HG02938 (cell line): ENCODE data around the gene EXD2.

ENCODE experiments used
- ATAC-seq: cut with Tn5 transposase; IDR thresholded peaks from one replicate; pipeline ENCODE4 v1.9.1; 2021; ENCODE audit warnings: mild to moderate bottlenecking, moderate library complexity; ENCODE audit not compliant: unreplicated experiment

EXD2 gene

DNA sequence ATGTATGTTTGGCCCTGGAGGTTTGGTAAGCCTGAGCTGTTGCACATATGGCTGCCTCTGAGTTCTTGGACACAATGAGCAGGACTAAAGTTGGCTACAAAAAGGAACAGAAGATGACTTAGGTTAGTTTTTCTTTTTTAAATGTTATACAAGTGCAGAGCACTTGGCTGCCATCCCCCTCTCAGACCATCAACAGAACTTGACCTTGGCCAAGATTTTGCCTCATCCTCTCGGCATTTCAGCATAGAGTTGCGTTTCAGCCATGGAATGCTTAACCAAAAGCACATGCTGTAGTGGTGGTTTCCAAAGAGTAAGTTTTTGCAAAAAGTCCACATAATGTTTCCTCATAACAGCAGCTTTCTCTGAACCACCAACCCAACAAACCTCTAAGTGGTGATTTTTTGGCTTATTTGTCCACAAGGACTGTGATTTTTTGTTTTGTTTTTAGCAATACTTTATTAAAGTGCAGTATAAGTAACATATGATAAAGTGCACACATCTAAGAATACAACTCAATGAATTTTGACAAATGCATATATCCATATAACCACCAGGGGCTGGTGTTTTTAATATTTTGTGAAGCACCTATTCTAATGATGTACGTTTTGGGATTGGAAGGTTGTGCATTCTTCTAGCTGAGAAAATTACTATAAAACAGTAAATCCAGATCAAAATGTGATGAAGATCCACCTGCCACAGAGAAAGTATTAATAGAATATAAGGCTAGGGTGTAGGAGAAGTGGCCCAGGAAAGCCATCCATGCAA is 56.6 kb downstream of the EXD2 start:
- ATAC-seq, result no peak

DNA sequence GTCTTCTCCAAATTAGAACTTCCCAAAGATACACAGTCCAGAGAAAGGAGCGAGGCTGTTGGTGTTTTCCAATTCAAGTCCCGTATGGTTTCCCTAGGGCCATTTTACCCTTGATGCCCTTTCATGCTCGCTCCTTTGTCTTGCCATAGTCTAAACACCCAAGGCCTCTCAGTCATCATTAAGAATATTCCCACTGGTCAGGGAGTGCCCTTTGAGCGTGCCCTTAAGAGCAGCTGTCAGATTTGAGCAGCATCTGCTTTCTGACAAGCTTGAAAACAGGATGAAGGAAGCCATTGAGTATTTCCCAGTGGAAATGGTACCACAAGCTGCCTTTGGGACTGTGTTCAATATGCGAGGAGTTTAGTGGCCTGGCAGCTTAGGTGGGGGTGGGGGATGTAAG is 58.3 kb downstream of the EXD2 start:
- ATAC-seq, result no peak

DNA sequence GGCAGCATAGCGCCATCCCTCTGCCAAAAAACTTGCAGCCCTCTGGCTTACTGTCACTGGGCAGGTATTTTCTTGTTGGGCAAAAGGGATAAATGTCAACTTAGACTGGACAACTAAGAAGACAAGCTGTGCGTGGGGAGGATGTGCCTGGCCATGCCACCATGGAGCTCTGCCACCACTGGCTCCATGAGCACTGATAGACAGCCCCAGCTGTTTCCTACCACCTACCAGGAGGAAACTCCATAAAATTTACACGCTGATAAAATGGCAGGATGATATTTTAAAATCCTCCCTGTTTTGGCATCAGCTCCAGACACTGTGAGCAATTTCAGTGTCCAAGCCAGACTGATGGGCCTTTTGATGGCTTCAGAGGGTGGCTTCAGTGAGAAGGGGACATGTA is 61.6 kb downstream of the EXD2 start:
- no peak for ATAC-seq

DNA sequence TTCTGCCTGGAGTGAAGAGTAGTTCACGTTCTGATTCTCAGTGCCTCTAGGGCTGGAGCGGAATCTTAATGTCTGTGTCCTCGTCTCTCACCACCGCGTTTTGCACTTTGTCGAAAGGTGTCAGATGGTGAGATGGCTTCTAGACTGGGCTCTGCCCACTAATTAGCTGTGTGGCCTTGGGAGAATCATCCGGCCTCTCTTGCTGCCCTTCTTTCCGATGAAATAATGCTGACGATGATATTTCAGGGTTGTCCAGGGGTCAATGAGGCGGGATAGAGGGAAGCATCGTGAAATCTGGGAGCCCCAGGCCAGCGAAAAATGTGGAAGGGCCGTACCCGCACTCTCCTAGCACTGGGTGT is 67.8 kb downstream of the EXD2 start:
- no peak for ATAC-seq

DNA sequence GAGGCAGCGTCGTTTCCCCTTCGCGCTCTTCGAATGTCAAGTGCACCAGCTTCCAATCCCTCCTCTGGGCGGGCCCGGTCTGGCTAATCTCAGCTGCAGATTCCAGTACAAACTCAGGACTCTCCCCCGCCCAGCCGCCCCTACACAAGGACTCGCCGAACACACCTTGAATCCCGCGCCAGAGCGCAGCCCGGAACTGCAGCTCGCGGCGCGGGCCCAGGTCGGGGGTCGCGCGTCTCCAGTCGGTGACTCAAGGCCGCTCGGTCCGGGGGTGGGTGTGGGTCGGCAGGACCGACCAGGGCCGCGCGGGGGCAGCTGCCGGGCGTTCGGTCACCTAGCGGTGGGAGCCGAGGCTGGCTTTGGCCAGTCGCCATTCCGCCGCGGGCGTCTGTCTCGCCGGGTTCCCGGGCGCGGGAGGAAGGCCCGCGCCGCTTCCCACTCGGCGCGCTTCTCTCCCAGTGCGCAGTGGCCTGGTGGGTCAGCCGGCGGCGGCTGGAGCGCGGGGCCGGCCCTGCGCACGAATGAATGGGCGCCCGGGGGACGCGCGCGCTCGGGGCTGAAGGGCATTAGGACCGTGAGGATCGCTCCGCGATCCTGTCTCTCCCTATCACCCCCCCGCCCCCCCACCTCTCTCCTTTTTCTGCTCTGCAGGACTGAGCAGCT is 68.4 kb downstream of the EXD2 start, which contains the start of gene GALNT16:
Gene GALNT16 (plus strand): TSS at position 632 of the 663 bp plus-strand sequence. CDS start 133 bp downstream, outside the sequence.
- ATAC-seq, result no peak

DNA sequence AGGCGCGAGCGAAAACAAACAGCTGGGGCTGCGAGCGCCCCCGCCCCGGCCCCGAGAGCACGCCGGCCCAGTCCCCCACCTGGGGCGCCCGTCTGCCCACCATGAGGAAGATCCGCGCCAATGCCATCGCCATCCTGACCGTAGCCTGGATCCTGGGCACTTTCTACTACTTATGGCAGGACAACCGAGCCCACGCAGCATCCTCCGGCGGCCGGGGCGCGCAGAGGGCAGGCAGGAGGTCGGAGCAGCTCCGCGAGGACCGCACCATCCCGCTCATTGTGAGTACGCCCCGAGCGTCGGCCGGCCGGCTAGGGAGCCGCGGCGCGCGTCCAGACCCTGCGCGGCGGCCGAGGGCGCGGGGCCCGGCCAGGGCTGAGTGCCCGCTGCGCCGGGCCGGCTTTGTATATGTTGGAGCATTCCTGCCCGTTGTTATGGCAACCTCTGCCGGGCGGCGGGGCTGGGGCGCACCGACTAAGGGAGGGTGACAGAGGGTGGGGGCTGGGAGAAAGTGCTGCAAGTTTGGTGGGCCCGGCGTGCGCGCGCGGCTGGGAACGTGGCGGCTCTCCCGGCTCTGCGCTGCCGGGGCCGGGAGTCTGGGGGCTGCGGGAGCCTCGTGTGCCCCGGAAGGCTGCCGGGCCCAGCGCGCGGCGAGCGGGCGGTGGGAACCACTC is 69.0 kb downstream of the EXD2 start:
- ATAC-seq, result no peak

DNA sequence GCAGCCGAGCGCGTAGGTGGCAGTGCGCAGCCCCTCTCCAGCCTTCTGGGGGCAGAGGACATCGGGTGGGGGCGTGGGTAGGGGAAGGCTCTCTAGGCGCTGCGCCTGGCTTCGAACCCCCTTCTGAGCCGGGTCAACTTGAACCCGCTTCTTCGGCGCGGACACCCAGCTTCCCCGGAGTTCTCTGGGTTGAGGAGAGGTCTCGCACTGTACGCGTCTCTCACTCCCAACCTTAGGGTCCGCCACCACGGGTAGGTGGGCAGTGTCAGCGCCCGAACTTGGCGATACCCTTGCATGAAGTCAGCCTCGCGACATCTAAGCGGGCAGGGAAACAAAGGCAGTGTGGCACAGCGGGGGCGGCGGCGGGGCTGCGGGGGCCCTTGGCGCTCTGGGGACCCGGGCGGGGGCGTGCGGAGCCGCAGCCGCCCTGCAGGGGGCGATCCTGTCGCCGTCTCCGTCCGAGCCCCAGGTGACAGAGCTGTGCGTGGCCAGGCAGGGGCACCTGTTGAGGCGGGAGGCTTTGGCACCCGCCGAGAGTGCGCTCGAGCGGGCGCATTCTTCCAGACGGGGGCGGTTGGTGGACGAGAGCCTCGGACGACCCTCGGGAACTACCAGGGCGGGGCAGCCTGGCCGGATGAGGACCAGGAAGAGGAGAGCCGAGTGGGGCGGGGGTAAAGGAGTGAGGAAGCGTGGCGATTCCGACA is 69.7 kb downstream of the EXD2 start:
- ATAC-seq, result no peak

DNA sequence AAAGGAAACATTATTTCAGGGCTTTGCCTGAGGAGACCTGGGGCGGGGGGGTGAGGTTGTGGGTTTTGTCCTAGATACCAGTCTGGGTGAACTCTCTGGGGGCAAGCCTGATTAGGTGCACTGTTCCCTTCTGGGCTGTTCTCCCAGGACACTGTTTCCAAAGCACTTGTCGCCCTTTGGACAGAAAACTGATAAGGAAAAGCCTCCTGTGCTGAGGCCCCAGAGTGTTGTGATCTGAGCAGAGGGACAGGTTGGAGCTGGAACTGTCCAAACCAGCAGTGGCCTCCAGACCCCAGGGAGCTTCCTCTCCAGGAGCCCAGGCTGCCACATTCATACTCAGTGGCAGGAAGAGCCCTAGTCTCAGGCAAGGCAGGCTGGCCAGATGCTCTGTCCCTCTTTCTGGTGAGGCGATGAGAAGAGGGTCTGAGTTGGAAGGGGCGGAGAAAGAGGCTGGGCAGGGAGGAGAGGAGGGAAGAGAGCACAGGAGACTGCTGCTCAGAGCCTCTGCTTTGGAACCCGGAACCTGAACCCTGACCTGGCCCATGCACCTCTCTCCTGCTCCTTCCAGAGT is 70.5 kb downstream of the EXD2 start:
- no peak for ATAC-seq

DNA sequence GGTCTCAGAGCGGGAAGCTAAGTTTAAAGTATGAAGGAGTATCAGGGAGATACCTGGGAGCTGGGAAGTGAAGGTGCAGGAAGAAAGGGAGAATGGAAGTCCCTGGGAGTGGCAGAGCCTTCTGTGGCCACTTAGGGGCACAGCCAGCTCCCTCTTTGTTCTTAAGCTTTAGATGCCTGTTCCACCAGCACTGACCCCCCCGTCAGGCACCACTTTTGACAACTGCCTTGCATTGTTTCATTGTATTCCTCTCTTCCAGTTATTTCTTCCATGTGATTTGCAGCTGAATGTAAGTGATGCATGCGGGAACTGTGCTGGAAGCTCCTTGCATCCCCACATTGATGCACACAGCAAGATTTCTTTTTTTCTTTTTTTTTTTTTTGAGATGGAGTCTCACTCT is 71.2 kb downstream of the EXD2 start:
- no peak for ATAC-seq

DNA sequence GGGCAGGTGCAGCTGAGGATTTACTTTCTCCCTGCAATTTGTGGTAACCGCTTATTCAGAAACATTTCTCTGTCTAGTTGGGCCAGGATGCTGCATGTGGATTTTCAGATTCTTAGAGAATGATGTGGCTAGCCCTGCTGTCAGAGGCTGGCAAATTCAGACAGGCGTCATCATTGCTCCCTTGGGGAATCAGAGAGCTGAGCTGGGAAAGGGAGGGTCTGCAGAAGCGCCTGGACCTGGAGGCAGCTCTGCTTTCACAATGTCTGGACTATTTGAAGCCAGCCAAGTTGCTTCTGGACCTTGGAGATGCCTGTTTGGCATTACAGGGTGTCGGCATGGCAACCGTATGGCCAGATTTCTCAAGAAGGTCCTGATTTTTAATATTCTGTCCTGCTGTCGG is 72.1 kb downstream of the EXD2 start:
- ATAC-seq, result no peak

DNA sequence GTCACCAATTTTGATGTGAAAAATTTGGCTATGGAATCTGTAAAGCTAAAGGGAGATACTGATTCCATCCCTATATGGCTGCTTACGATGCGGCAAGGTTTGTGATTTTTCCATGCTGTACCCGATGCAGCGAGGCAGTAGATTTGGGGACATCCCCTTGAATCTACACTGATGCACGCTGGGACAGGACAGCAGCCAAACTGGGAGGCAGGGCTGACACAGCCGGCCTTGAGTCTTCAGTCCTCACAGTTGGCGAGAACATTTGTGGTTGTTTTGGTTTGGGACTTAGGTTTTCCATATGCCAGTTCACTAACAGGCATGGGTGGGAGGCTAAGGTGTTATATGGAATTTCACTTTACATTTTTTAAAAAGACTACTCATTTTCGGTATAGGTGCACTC is 72.5 kb downstream of the EXD2 start:
- no peak for ATAC-seq

DNA sequence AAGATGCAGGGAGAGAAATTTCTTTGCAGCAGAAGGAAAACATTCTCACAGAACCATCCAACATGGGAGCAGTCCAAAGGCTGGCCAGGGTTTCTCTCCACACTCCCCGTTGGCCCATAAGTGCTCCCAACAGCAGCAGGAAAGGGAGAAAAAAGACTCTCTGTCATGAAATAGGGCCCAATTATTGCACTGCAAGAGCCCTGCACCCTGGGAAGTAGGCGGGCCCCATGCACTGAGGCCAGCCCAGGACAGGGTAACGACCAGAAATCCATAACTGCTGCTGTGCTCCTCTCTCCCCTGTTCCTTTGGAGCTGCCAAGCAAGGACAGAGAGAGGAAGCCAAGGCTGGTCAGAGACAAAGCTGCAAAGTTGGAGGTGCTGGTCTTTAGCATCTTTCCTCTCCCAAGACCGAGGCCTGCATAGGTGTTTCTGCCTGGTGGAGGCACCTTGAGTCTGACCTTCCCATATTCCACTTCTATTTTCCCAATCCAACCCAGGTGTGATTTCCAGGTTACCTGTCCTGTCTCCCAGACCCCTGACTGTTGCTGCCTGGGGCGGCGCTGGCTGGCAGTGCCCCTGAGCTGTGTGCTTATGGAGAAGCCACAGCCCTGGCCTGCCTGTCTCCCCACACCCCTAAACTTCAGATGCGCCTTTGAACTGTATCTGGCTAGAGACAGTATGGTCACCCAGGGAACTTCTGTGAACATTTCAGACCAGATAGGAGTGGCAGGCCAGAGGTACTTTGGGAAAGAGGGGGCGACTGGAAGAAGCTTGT is 75.5 kb downstream of the EXD2 start:
- no peak for ATAC-seq

DNA sequence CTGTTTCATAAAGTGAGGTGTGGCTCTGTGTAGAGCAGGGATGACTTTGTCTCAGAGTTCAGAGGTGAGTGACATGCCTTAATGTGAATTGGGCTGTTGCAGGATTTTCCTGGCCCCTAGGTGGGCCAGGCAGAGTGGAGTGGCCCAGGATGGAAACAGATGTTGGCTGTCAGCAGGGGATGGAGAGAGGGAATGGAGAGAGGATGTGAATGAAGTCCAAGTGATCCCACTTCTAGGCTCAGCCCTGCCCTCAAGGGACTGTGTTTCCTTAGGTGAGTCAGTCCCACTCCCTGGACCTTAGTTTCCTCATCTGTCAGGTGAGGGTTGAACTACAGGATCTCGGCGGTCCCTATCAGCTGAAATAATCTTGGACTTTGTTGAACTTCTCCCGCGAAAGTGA is 76.2 kb downstream of the EXD2 start:
- no peak for ATAC-seq

DNA sequence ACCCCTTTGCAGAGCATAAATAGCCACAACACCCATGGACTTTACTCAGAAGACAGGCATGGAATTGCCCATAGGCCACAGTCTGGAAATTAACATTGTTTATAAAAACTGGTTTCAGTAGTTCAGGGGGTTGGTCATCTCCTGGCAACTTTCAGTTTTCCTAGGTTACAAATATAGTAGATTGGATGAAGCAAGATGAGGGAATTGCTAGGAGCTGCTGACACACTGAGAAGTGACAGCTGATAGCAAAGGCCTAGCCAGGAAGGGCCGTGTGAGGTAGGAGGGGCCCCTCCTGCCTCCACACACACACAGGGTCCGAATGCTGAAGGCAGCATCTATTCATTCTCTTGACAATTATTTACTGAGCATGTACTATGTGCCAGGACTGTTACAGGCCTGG is 76.9 kb downstream of the EXD2 start:
- ATAC-seq, result no peak

DNA sequence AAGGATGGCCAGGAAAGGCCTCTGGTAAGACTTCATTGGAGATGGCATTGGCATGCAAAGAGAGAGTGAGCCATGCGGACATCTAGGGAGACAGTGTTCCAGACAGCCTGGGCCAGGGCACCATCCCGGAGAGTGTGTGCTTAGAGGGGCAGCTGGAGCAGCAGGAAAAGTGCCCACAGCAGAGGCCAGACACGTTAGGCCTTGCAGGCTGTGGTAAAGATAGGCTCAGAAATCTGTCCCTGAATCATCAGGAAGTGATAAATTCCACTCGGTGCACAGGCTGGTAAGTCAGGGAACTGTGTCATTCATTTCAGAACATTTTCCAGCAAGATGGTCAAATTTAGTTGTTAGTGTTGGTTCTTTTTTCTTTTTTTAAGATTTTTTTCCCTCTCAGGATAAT is 77.5 kb downstream of the EXD2 start:
- no peak for ATAC-seq

DNA sequence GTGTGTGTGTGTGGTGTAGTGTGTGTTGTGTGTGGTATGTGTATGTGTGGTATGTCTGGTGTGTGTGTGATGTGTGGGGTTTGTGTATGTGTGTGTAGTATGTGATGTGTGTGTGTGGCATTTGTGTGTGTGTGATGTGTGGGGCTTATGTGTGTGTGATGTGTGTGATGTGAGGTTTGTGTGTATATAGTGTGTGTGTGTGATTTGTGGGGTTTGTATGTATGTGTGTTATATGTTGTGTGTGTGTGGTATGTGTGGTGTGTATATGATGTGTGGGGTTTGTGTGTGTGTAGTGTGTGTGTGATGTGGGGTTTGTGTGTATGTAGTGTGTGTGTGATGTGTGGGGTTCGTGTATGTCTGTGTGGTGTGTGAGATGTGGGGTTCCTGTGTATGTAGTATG is 78.1 kb downstream of the EXD2 start:
- no peak for ATAC-seq

DNA sequence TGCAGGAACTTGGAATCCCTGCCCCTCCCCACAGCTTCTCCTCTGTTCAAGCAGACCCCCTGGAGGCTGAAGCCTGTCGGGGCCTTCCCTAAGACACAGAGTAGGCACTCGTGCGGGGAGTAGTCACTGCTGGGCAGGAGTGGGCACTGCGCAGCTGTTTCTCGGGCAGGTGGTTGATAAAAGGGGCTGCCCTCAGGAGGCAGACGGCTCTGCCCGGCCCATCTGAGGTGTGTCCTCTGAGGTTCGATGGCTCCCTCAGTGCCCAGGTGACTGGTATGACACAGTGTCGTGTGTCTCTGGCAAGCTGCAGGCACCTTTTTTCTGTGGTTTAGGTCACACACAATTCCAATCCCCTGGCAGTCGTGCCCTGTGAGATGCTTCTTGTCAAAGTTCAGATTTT is 78.8 kb downstream of the EXD2 start:
- ATAC-seq, result no peak

DNA sequence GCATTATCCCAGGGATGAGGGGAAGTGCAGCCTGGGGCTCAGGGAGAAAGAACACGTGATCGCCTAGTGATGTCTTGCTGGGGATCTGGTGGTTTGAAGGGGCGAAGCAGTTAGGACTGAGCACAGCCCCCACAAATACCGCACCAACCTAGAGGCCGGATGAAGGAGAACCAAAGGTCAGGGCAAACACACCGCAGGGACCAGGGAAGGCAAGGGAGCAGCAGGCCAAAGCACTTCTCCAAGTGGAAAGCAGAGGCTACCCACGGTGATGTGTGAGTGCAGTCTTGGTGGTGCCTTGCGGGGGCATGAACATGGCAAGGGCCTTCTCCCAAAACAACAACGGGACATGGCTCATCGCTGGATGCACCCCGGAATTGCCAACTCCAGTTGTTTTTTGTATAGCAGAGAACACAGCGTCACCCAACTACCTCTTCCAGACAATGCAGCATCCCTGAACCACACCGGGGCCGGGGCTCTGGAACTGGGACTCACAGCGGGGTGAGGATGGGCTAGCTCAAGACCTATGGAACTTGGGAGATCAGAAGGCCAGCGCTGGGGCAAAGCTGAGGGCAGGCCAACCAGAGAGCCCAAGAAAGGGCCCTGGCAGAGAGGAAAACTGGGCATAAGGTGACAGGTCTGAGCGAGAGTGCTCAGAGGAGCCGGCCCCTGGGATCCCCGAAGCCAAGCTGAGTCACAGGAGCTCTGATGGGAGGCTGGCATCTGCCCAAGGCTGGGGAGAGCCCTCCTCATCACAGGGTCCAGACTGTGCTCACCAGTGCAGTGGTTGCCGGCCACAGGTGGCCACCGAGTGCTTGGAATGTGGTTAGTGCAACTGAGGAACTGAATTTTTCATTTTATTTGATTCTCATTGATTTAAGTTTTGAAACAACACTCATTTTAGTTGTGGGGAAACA is 79.8 kb downstream of the EXD2 start:
- ATAC-seq, result no peak

DNA sequence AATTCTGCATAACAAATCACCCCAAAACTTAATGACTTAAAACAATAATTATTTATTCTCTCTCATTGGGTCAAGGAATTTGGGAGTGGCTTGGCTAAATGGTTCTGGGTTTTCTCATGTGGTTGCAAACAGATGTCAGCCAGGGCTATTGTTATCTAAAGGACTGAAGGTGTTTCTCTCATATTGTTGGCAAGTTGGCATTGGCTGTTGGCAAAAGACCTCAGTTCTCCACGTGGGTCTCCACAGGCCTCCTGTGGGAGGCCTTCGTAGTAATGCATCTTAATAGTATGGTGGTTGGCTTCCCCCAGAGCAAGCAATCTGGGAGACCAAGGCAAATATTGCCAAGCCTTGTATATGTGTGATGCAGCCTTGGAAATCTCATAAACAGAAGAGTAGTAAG is 83.0 kb downstream of the EXD2 start:
- no peak for ATAC-seq
